Lower leg skin (tissue), 4 donors: Measurements from ENCODE around the gene DEDD. TPM values are rescaled to one million over a fixed set of nuclear protein-coding genes. Genes with fewer than 3 reads are reported as not detected.

ENCODE experiments used
- DNase-seq, 2 donors: peaks; one replicate each; pipeline ENCODE4 v3.0.0-alpha.2; 2019; ENCODE audit warnings: low spot score in 2 of 2
- H3K4me3 ChIP-seq: fragments of 200-600 bp; sonication (generic); 2 replicates; pipeline ENCODE4 v1.5.1; 2017; ENCODE audit warnings: mild to moderate bottlenecking, low read depth; ENCODE audit not compliant: poor library complexity, severe bottlenecking
- CTCF ChIP-seq, 3 donors: fragments of 450-650 bp; IDR thresholded peaks; one replicate each; pipeline ENCODE4 v1.5.1; 2016; ENCODE audit warnings: antibody characterized with exemption in 3 of 3, mild to moderate bottlenecking in 3 of 3, moderate library complexity in 2 of 3
- POLR2A ChIP-seq, 2 donors: fragments of 450-650 bp; IDR thresholded peaks; one replicate each; pipeline ENCODE4 v1.6.1; 2016 to 2017; ENCODE audit warnings: antibody characterized with exemption in 2 of 2, mild to moderate bottlenecking in 1 of 2, moderate library complexity in 1 of 2
- WGBS, 2 donors: methylation state at CpG; one replicate each; pipeline ENCODE4 v1.1.5; 2018; 5-methylcytosine and 5-hydroxymethylcytosine counted together
- intact Hi-C: fragments of 100-400 bp; cut with DNase I; formaldehyde crosslinking; loops from one replicate; pipeline ENCODE4 v1.15.0; 2023; ENCODE audit warnings: low total_unique reads
- total RNA-seq, 4 donors: library from RNA; depleted of rRNA; stranded (reverse); fragments of >200 nt; gene quantifications; one replicate each; pipeline ENCODE4 v1.1.0, GENCODE V29; 2016

DEDD gene
- total RNA-seq, 4 donors from 2014 or later: 26.6 to 38.2 (median 29.6) TPM

DNA sequence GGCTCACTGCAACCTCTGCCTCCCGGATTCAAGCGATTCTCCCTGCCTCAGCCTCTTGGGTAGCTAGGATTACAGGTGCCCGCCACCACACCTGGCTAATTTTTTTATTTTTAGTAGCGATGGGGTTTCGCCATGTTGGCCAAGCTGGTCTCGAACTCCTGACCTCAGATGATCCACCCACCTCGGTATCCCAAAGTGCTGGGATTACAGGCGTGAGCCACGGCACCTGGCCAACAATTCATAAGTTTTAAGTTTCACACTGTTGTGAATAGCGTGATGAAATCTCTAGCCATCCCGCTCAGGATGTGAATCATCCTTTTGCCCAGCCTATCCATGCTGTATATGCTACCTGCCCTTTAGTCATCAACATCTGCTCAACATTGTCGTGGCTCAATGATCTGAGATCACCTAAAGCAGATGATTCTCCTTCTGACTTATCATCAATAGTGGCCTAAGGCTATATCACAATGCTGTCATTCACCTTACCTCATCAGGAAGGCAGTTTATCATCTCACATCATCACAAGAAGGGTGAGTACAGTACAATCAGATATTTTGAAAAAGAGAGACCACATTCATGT is 17.2 kb downstream of the DEDD start:
- WGBS, 2 donors: 71 to 73% methylated on average over 12 of the region's 12 CpGs
- TF ChIP-seq CTCF (IDR thresholded peaks at IDR 0.05): no peak
- no peak for TF ChIP-seq POLR2A (IDR thresholded peaks at IDR 0.05)
- no peak for DNase-seq
- H3K4me3 ChIP-seq: no peak overlapping the region
- intact Hi-C loops: no loop called here

GRCh38 chr1:161114556-161114955 is 17.9 kb downstream of the DEDD start:
- no peak overlapping the region for H3K4me3 ChIP-seq
- TF ChIP-seq POLR2A (IDR thresholded peaks at IDR 0.05) (no peak), CTCF (IDR thresholded peaks at IDR 0.05) (no peak)
- no peak for DNase-seq
- intact Hi-C loops: no loop called here
- 81 to 85% methylated on average over 2 of the region's 2 CpGs for WGBS, 2 donors

- intact Hi-C loops: no loop called here
- 80 to 91% methylated on average over 1 of the region's 1 CpG for WGBS, 2 donors
- H3K4me3 ChIP-seq: no peak overlapping the region
- TF ChIP-seq CTCF (IDR thresholded peaks at IDR 0.05): no peak
- no peak for DNase-seq
Observed at GRCh38 chr1:161113915-161114314, 18.6 kb downstream of the DEDD start.

DNA sequence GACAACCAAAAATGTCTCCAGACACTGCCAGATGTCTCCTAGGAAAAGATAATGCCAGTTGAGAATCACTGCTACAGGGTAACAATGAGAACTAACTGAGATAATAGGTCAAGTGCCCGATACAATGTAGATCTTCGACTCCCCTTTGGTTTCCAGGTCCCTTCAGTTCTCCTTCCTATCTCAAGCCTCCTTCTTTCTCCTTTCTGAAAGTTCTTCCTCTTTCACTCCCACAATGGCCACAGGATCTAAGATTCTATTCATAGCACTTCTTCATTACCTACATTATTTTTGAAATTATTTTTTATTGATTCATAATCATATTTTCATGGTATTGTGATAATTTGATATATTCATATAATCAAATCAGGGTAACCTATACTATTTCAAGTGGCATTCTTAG is 20.9 kb downstream of the DEDD start:
- H3K4me3 ChIP-seq: no peak overlapping the region
- intact Hi-C loops: no loop called here
- 76 to 91% methylated on average over 2 of the region's 2 CpGs for WGBS, 2 donors
- DNase-seq: no peak
- TF ChIP-seq POLR2A (IDR thresholded peaks at IDR 0.05) (no peak), CTCF (IDR thresholded peaks at IDR 0.05) (no peak)

GRCh38 chr1:161111117-161111516 is 21.4 kb downstream of the DEDD start:
- DNase-seq: no peak
- no peak for TF ChIP-seq CTCF (IDR thresholded peaks at IDR 0.05)
- no peak for TF ChIP-seq POLR2A (IDR thresholded peaks at IDR 0.05)
- no peak overlapping the region for H3K4me3 ChIP-seq
- intact Hi-C loops: no loop called here
- WGBS, 2 donors: 96 to 100% methylated on average over 3 of the region's 3 CpGs

DNA sequence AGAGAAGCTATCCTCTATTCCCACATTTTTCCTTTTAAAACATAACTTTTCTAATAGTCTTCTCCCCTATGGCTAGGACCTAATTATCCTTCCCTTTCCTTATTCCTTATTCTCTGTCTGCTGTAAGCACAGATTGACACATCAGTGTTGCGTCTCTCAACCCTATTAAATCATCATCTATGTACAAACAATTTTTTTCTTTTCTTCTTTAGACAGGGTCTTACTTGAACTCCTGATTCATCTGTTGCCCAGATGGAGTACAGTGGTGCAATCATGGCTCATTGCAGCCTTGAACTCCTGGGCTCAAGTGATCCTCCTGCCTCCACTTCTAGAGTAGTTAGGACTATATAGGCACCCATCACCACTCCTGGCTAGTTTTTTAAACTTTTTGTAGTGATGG is 26.0 kb downstream of the DEDD start:
- no peak overlapping the region for H3K4me3 ChIP-seq
- DNase-seq: no peak
- no peak for TF ChIP-seq POLR2A (IDR thresholded peaks at IDR 0.05)
- no peak for TF ChIP-seq CTCF (IDR thresholded peaks at IDR 0.05)
- intact Hi-C loops: no loop called here
- WGBS, 2 donors: 96 to 100% methylated on average over 1 of the region's 1 CpG
